ENCODE data around the gene FAIM2.

DNA sequence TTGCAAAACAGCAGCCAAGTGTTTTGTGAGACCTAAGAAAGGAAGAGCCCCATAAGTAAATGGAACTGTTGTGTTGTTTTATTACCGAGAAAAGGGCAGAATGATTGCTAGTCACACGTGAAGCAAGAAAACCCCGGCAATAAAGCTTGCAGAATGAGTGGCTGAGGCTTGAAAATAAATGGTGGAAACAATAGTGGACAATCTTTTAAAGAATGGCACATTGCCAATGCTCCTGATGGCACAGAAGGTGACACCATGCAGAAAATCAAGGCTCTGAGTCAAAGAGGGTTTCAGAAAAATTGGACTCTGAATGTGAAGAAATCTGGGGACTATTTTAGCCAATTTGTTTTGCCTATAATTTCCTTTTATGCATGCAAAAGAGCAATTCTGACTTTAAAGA is 42.8 kb upstream of the FAIM2 start:
- TF ChIP-seq, protein P1, sequence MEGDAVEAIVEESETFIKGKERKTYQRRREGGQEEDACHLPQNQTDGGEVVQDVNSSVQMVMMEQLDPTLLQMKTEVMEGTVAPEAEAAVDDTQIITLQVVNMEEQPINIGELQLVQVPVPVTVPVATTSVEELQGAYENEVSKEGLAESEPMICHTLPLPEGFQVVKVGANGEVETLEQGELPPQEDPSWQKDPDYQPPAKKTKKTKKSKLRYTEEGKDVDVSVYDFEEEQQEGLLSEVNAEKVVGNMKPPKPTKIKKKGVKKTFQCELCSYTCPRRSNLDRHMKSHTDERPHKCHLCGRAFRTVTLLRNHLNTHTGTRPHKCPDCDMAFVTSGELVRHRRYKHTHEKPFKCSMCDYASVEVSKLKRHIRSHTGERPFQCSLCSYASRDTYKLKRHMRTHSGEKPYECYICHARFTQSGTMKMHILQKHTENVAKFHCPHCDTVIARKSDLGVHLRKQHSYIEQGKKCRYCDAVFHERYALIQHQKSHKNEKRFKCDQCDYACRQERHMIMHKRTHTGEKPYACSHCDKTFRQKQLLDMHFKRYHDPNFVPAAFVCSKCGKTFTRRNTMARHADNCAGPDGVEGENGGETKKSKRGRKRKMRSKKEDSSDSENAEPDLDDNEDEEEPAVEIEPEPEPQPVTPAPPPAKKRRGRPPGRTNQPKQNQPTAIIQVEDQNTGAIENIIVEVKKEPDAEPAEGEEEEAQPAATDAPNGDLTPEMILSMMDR (IDR thresholded peaks at IDR 0.05; ENCODE audit: insufficient read depth, low read length): no peak
- TF ChIP-seq POLR2AphosphoS5 (IDR thresholded peaks at IDR 0.05; ENCODE audit: low read depth): no peak
- no peak for TF ChIP-seq GABPA (IDR thresholded peaks at IDR 0.05; ENCODE audit: low read depth)
- TF ChIP-seq REST (IDR thresholded peaks at IDR 0.05; ENCODE audit: insufficient replicate concordance, low read depth): no peak
- TF ChIP-seq SPI1 (IDR thresholded peaks at IDR 0.05; ENCODE audit: borderline replicate concordance, low read depth): no peak
